BJ (cell line): ENCODE results near the gene GNPDA1. TPM values are rescaled to one million over a fixed set of nuclear protein-coding genes. Genes with fewer than 3 reads are reported as not detected.
"Not testable (repeated sequence)": the region's sequence is repeated elsewhere in the genome, so short reads cannot be mapped to it uniquely, and the experiment has no call there.

Experiments used
- CTCF ChIA-PET: fragments of 350-600 bp; formaldehyde crosslinking; extraction: SDS; loops from one replicate; lab custom pipeline; 2021; ENCODE audit warnings: antibody characterized with exemption, inconsistent platforms; lab: Yijun Ruan, JAX
- POLR2A ChIA-PET: fragments of 300-600 bp; sonication (Branson Sonifier 250); formaldehyde crosslinking; extraction: SDS; loops from one replicate; lab custom pipeline; 2021; ENCODE audit warnings: antibody characterized with exemption; lab: Charles Lee
- DNase-seq: peaks from one replicate; pipeline ENCODE4 v3.0.0-alpha.2; 2011; ENCODE audit warnings: low read depth
- H3K27me3 ChIP-seq: 2 replicates; pipeline ENCODE4 v1.6.0; 2011; ENCODE audit warnings: low read length; ENCODE audit not compliant: control insufficient read depth, insufficient read depth
- H3K36me3 ChIP-seq: 2 replicates; pipeline ENCODE4 v1.5.1; 2011; ENCODE audit warnings: low read length; ENCODE audit not compliant: control insufficient read depth, insufficient read depth
- H3K4me3 ChIP-seq: 2 replicates; pipeline ENCODE4 v1.5.1; 2011; ENCODE audit warnings: low read depth, mild to moderate bottlenecking, control low read depth, low read length
- CTCF ChIP-seq: IDR thresholded peaks from 2 replicates; pipeline ENCODE4 v1.5.1; 2011; ENCODE audit warnings: low read depth, mild to moderate bottlenecking, control low read depth, inconsistent platforms, low read length, moderate library complexity; ENCODE audit not compliant: insufficient read depth
- polyA plus RNA-seq: library from polyadenylated mRNA; depleted of rRNA; stranded (reverse); fragments of >200 nt; gene quantifications from 2 replicates; pipeline ENCODE4 v1.2.3, GENCODE V29; 2011

GNPDA1 gene
- polyA plus RNA-seq, 1 experiment: 12.5 TPM

- no peaks in the 10 kb centered on the region for H3K27me3 ChIP-seq
- no peak for TF ChIP-seq CTCF
- no peaks in the 10 kb centered on the region for H3K36me3 ChIP-seq
- no peak for DNase-seq
- no peak overlapping the region for H3K4me3 ChIP-seq
- POLR2A ChIA-PET: no interaction called here
- CTCF ChIA-PET: no interaction called here
Measured at GRCh38 chr5:142055301-142055700, 42.5 kb upstream of the GNPDA1 start.

- H3K4me3 ChIP-seq: no peak overlapping the region
- POLR2A ChIA-PET: no interaction called here
- H3K27me3 ChIP-seq: no peaks in the 10 kb centered on the region
- CTCF ChIA-PET: interaction anchor here (0.5 to 1.4 kb wide), 2 partner anchors 33 to 54 kb away, joined by 3 read pairs; no protein-coding TSS in a partner anchor
- no peaks in the 10 kb centered on the region for H3K36me3 ChIP-seq
- peak; percentile 47 for DNase-seq
- TF ChIP-seq CTCF: no peak
Measured at GRCh38 chr5:142053426-142054151, 40.8 kb upstream of the GNPDA1 start.

- CTCF ChIA-PET: interaction anchor here (0.7 kb wide), 1 partner anchor 11 kb away, joined by 4 read pairs; no protein-coding TSS in a partner anchor
- H3K36me3 ChIP-seq, POLR2A ChIA-PET, H3K27me3 ChIP-seq, H3K4me3 ChIP-seq, DNase-seq: not testable (repeated sequence)
Measured at GRCh38 chr5:142052026-142052425, 39.2 kb upstream of the GNPDA1 start.

GRCh38 chr5:142048272-142048671 lies 35.4 kb upstream of the GNPDA1 start:
- DNase-seq: no peak
- Histone ChIP-seq H3K36me3 (no peaks in the 10 kb centered on the region), H3K4me3 (no peak overlapping the region), H3K27me3 (0 out of 2 replicates have a peak, but pooled peaks cover 2% of the 10 kb centered on the region)
- TF ChIP-seq CTCF: no peak
- ChIA-PET CTCF (no interaction called here), POLR2A (no interaction called here)

- ChIA-PET POLR2A (no interaction called here), CTCF (interaction anchor here (0.6 kb wide), 1 partner anchor 25 kb away, joined by 4 read pairs; no protein-coding TSS in a partner anchor)
- Histone ChIP-seq H3K4me3 (no peak overlapping the region), H3K27me3 (0 out of 2 replicates have a peak, but pooled peaks cover 2% of the 10 kb centered on the region), H3K36me3 (no peaks in the 10 kb centered on the region)
- no peak for DNase-seq
- TF ChIP-seq CTCF: no peak
Measured at GRCh38 chr5:142046191-142046590, 33.4 kb upstream of the GNPDA1 start.

GRCh38 chr5:142040881-142041280 lies 28.1 kb upstream of the GNPDA1 start:
- DNase-seq, H3K27me3 ChIP-seq, CTCF ChIA-PET, POLR2A ChIA-PET, H3K36me3 ChIP-seq, H3K4me3 ChIP-seq: not testable (repeated sequence)
